SIG-M5 (cell line): ENCODE data around the gene ASXL3.

ENCODE experiments used
- DNase-seq: peaks from one replicate; lab custom pipeline; 2025; lab: John Stamatoyannopoulos, UW

Gene ASXL3

GRCh38 chr18:33577685-33578517, at the start of gene ASXL3:
ASXL3 (plus strand) TSS chr18:33578219; CDS start chr18:33578632, 413 bp downstream.
- no peak for DNase-seq

GRCh38 chr18:33532978-33533377, 45.0 kb upstream of the ASXL3 start:
- DNase-seq: no peak

DNA sequence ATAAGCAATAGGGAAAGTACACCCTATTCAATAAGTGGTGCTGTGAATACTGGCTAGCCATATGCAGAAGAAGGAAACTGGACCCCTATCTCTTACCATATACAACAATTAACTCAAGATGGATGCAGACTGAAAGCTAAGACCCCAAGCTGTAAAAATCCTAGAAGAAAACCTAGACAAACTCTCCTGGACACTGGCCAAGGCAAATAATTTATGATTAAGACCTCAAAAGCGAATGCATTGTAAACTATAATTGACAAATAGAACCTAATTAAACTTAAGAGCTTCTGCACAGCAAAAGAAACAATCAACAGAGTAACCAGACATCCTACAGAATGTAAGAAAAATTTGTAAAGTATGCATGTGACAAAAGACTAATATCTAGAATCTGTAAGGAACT, 41.1 kb upstream of the ASXL3 start:
- no peak for DNase-seq

- no peak for DNase-seq
Observed at GRCh38 chr18:33538418-33539042, 39.5 kb upstream of the ASXL3 start.

GRCh38 chr18:33540392-33540791, 37.6 kb upstream of the ASXL3 start:
- no peak for DNase-seq

DNA sequence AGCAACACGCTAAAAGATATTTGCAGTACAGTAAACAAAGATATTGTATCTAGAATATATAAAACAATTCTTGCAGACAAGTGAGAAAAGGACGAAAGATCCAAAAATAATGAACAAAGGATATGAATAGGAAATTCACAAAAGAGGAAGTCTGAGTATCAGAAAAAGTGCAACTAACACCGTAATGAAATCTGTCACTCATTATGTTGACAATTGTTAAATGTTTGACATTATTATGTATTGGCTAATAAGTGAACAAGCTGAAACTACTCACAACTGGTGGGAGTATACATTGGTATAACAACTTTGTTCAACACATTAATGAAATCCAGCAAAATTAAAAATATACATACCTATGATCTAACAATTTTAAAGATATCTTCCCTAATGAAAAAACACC, 36.7 kb upstream of the ASXL3 start:
- no peak for DNase-seq

DNA sequence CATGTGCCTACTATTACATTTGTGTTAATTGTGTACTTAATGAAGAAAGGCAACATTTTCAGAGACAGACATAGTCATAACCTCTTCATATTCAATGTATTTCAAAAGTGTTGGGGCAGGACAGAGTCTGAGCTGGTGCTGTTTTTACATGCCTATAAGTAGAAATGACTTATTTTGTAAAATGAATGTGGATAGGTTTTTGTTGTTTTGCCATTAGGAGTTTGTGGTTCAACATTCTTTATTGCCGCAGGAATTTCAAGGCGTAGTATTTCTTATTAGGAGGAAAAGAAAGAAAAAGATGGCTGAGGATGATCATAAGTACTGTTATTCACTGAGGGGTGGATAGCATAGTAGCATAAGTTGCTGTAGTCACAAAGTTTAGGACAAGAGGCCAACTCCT, 21.2 kb upstream of the ASXL3 start:
- DNase-seq: no peak

GRCh38 chr18:33557706-33558105, 20.3 kb upstream of the ASXL3 start:
- no peak for DNase-seq

- no peak for DNase-seq
Observed at GRCh38 chr18:33558529-33558928, 19.5 kb upstream of the ASXL3 start.

DNA sequence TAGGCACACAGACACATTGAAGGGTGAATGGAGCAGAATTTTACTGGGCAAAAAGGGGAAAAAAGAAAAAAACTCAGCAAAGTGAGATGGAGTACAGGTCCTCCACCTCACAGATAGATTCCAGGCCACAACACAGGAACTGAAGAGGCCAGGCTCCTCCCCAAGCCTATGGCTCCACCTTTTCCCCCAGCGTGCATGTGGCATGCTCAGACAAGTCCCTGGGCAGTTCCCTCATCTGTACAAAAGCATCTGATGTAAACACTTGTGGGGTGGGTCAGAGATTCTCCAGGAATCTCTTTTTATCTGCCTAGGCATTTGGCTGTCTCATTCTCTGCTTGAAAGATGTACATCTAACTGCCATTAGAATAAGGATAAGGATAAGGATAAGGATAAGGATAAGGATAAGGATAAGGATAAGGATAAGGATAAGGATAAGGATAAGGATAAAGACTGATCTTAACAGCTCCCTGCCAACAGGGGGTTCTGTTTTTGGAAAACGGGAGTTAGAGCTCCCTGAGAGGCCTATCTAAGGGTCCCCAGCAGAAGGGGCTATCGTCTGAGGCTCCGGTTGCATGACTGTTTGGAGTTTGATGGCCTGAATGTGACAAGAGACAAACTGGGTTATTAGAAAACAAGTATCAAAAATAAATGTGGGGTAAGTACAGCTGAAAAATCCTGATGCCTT, 17.2 kb upstream of the ASXL3 start:
- no peak for DNase-seq

DNA sequence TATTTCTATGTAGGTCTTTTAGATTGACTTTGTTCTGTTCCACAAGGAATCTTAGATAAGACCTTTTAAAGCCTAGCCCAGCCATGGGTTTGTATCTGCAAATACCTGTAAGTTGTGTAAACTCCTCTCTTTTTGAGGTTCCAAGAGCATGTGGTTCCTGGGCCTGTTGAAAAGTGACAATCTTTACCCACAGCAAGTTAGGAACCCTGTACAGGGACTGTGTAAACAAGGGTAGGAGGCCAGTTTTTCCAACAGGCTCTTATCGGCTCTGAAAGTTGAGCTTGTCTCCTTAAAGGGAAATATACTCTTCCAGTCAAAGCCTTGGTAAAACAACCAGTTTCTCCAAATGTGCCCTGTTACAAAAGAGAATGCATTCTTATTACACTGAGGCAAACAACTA, 15.3 kb upstream of the ASXL3 start:
- DNase-seq: no peak

DNA sequence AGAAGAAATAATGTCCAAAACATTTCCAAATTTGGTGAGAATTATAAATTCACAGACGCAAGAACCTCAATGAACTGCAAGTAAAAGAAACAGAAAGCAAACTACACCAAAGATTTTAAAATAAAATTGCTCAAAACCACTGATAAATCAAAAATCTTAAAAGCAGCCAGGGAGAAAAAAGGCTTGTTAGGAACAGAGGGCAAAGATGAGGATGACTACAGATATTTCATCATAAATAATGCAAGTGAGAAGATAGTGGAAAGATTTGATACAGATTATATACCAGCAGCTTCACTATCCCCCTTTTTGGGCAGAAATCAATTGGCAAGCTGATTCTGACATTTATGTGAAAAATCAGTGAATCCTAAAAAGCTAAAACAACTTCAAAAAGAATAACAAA, 10.3 kb upstream of the ASXL3 start:
- DNase-seq: no peak

- no peak for DNase-seq
Observed at GRCh38 chr18:33571998-33572787, 5.8 kb upstream of the ASXL3 start.

- DNase-seq: no peak
Observed at GRCh38 chr18:33573193-33573592, 4.8 kb upstream of the ASXL3 start.

DNA sequence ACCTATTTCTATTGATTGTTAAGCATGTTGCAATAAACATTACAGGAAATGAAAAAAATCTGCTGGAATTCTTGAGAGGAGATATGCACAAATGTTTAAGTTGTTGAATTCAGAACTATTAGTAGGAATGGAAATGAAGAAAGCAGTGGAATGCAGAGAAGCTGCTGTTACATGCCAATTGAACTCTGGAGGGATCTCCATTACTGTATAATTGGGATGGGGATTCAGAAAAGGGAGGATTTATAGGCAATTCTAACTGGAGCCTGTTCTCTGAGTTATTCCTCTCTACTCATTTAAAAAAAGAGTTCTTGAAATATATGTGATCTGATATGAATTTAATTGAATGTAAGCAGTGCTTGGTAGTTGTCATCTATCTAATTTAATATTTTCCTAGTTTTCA, 2.6 kb upstream of the ASXL3 start:
- DNase-seq: no peak

- DNase-seq: no peak
Observed at GRCh38 chr18:33576999-33577646, 896 bp upstream of the ASXL3 start.

- DNase-seq: no peak
Observed at GRCh38 chr18:33578518-33579348, 714 bp downstream of the ASXL3 start.

- no peak for DNase-seq
Observed at GRCh38 chr18:33579349-33580215, 1.6 kb downstream of the ASXL3 start.

GRCh38 chr18:33580546-33580945, 2.5 kb downstream of the ASXL3 start:
- DNase-seq: no peak

- no peak for DNase-seq
Observed at GRCh38 chr18:33581856-33582255, 3.8 kb downstream of the ASXL3 start.
